Measurements from ENCODE around the gene PIEZO1. TPM values are rescaled to one million over a fixed set of nuclear protein-coding genes. Genes with fewer than 3 reads are reported as not detected.
A peak's percentile ranks its signal among the peaks of the same experiment; 100 is the strongest.

The PIEZO1 gene
- polyA plus RNA-seq, 1 of the 3 experiments (the other 2 are of a cell fraction), result 184 TPM

DNA sequence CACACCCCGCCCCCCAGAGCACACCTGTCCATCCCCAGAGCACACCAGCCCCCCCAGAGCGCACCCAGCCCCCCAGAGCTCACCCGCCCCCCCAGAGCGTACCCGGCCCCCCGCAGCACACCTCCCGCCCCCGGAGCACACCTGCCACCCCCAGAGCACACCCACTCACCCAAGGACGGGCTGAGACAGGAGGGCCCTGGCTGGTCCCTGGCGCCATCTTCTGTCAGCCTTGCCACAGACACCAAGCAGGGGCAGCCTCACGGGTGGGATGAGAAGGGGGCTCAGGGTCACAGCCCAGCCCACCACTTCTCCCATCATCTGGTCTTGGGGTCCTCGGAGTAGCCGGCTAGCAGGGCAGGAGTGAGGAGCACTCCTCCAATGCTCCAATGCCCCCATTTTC, 31.8 kb downstream of the PIEZO1 start:
- WGBS (ENCODE audit: low lambda C conversion rate), result 84% methylated on average over 10 of the region's 13 CpGs
- peaks cover 11% of the 10 kb centered on the region for H3F3A ChIP-seq (replicated peaks; ENCODE audit: insufficient read depth)
- peaks cover 92% of the 10 kb centered on the region for H3K79me2 ChIP-seq (ENCODE audit: insufficient read depth)
- H3K4me1 ChIP-seq (ENCODE audit: control insufficient read depth in 1 of 2, insufficient read depth in 2 of 2, low read depth in 1 of 2, low read length in 1 of 2), result peaks cover 8 to 12% of the 10 kb centered on the region in 2 experiments; a peak in 2 of 4 replicates
- H3K27me3 ChIP-seq (ENCODE audit: insufficient read depth), result no peaks in the 10 kb centered on the region
- DNase-seq, result no peak
- no peak overlapping the region for H3K27ac ChIP-seq (ENCODE audit: low read depth in 2 of 2, low read length in 1 of 2)
- POLR2A ChIA-PET, result no interaction called here
- H3K9ac ChIP-seq, result no peak overlapping the region
- TF ChIP-seq RAD21 (IDR thresholded peaks at IDR 0.05; ENCODE audit: low read length) (0 out of 2 replicates have a peak, but pooled peaks have one; percentile 5), MEF2A (IDR thresholded peaks at IDR 0.05; ENCODE audit: borderline replicate concordance, low read depth) (no peak)
- no peak overlapping the region for H3K4me3 ChIP-seq (ENCODE audit: low read depth in 2 of 2, low read length in 1 of 2)
- no peaks in the 10 kb centered on the region for H3K9me3 ChIP-seq
- CTCF ChIA-PET, result interaction anchor here (1.0 to 30.9 kb wide), 7 partner anchors 13 to 459 kb away, joined by 3 to 540 read pairs (median 5); no protein-coding TSS in a partner anchor
- H3K4me2 ChIP-seq, result no peak overlapping the region
- H3K36me3 ChIP-seq (replicated peaks in 1 of 2; ENCODE audit: control insufficient read depth in 1 of 2, insufficient read depth in 2 of 2, low read length in 1 of 2), result peaks cover 0 to 5% of the 10 kb centered on the region in 2 experiments
- H4K20me1 ChIP-seq (ENCODE audit: insufficient read depth), result peaks cover 79% of the 10 kb centered on the region
- H3K9me2 ChIP-seq, result no peaks in the 10 kb centered on the region
- no peak overlapping the region for H2AFZ ChIP-seq (ENCODE audit: low read depth)

DNA sequence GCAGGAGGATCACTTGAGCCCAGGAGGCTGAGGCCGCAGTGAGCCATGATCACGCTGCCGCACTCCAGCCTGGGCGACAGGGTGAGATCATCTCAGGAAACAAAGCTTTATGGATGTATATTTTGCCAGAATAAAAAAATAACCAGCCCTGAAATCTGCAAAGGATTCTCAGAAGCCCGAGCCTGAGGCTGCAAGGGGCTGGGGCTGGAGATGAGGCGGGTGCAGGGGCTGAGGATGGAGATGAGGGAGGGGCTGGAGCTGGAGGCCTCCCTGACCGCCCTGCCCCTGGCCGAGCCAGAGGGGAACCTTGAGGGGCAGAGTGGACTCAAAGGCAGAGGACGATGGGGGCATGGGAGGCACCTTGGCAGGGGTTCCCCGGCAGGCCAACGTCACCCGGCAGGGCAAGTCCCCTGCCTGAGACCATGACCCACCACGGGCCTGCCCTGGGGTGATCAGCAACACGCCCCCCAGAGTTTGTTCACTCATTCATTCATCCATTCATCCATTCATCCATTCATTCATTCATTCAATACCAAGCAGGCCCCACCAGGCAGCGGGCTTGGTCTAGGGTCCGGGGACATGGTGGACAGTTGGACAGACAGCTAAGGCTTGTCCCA, 32.5 kb downstream of the PIEZO1 start:
- TF ChIP-seq, protein P1, sequence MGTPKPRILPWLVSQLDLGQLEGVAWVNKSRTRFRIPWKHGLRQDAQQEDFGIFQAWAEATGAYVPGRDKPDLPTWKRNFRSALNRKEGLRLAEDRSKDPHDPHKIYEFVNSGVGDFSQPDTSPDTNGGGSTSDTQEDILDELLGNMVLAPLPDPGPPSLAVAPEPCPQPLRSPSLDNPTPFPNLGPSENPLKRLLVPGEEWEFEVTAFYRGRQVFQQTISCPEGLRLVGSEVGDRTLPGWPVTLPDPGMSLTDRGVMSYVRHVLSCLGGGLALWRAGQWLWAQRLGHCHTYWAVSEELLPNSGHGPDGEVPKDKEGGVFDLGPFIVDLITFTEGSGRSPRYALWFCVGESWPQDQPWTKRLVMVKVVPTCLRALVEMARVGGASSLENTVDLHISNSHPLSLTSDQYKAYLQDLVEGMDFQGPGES (IDR thresholded peaks at IDR 0.05; ENCODE audit: low read depth, low read length), result no peak
- TF ChIP-seq MEF2A (IDR thresholded peaks at IDR 0.05; ENCODE audit: borderline replicate concordance, low read depth) (no peak), NRF1 (IDR thresholded peaks at IDR 0.05; ENCODE audit: low read depth, low read length) (no peak), JUND (IDR thresholded peaks at IDR 0.05) (no peak), TCF12 (IDR thresholded peaks at IDR 0.05) (no peak), TAF1 (IDR thresholded peaks at IDR 0.05; ENCODE audit: borderline replicate concordance, low read depth, low read length) (no peak)
- TF ChIP-seq, protein P2, sequence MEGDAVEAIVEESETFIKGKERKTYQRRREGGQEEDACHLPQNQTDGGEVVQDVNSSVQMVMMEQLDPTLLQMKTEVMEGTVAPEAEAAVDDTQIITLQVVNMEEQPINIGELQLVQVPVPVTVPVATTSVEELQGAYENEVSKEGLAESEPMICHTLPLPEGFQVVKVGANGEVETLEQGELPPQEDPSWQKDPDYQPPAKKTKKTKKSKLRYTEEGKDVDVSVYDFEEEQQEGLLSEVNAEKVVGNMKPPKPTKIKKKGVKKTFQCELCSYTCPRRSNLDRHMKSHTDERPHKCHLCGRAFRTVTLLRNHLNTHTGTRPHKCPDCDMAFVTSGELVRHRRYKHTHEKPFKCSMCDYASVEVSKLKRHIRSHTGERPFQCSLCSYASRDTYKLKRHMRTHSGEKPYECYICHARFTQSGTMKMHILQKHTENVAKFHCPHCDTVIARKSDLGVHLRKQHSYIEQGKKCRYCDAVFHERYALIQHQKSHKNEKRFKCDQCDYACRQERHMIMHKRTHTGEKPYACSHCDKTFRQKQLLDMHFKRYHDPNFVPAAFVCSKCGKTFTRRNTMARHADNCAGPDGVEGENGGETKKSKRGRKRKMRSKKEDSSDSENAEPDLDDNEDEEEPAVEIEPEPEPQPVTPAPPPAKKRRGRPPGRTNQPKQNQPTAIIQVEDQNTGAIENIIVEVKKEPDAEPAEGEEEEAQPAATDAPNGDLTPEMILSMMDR (IDR thresholded peaks at IDR 0.05), result no peak
- TF ChIP-seq, protein P3, sequence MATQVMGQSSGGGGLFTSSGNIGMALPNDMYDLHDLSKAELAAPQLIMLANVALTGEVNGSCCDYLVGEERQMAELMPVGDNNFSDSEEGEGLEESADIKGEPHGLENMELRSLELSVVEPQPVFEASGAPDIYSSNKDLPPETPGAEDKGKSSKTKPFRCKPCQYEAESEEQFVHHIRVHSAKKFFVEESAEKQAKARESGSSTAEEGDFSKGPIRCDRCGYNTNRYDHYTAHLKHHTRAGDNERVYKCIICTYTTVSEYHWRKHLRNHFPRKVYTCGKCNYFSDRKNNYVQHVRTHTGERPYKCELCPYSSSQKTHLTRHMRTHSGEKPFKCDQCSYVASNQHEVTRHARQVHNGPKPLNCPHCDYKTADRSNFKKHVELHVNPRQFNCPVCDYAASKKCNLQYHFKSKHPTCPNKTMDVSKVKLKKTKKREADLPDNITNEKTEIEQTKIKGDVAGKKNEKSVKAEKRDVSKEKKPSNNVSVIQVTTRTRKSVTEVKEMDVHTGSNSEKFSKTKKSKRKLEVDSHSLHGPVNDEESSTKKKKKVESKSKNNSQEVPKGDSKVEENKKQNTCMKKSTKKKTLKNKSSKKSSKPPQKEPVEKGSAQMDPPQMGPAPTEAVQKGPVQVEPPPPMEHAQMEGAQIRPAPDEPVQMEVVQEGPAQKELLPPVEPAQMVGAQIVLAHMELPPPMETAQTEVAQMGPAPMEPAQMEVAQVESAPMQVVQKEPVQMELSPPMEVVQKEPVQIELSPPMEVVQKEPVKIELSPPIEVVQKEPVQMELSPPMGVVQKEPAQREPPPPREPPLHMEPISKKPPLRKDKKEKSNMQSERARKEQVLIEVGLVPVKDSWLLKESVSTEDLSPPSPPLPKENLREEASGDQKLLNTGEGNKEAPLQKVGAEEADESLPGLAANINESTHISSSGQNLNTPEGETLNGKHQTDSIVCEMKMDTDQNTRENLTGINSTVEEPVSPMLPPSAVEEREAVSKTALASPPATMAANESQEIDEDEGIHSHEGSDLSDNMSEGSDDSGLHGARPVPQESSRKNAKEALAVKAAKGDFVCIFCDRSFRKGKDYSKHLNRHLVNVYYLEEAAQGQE (IDR thresholded peaks at IDR 0.05; ENCODE audit: low read depth, low read length), result no peak
- Histone ChIP-seq H3K79me2 (ENCODE audit: insufficient read depth) (peaks cover 92% of the 10 kb centered on the region), H3K4me2 (no peak overlapping the region), H3K9me3 (no peaks in the 10 kb centered on the region), H3K4me3 (ENCODE audit: low read depth in 2 of 2, low read length in 1 of 2) (no peak overlapping the region), H3K27ac (ENCODE audit: low read depth in 2 of 2, low read length in 1 of 2) (no peak overlapping the region), H3K4me1 (ENCODE audit: control insufficient read depth in 1 of 2, insufficient read depth in 2 of 2, low read depth in 1 of 2, low read length in 1 of 2) (peaks cover 8 to 12% of the 10 kb centered on the region in 2 experiments; a peak in 2 of 4 replicates), H3K27me3 (ENCODE audit: insufficient read depth) (no peaks in the 10 kb centered on the region), H3K36me3 (replicated peaks in 1 of 2; ENCODE audit: control insufficient read depth in 1 of 2, insufficient read depth in 2 of 2, low read length in 1 of 2) (peaks cover 0 to 5% of the 10 kb centered on the region in 2 experiments), H3K9me2 (no peaks in the 10 kb centered on the region), H3F3A (replicated peaks; ENCODE audit: insufficient read depth) (peaks cover 11% of the 10 kb centered on the region), H4K20me1 (ENCODE audit: insufficient read depth) (peaks cover 72% of the 10 kb centered on the region), H3K9ac (no peak overlapping the region), H2AFZ (ENCODE audit: low read depth) (no peak overlapping the region)
- 91% methylated on average over 13 of the region's 16 CpGs for WGBS (ENCODE audit: low lambda C conversion rate)
- ChIA-PET POLR2A (no interaction called here), CTCF (interaction anchor here (8.6 to 30.9 kb wide), 2 partner anchors 12 to 16 kb away, joined by 93 to 540 read pairs; no protein-coding TSS in a partner anchor)
- DNase-seq, result no peak

Measured in SK-N-SH (cell line).